Epithelial cell of esophagus (primary cell): ENCODE measurements around the gene C6orf141.
A peak's percentile ranks its signal among the peaks of the same experiment; 100 is the strongest.

Experiments used
- DNase-seq: peaks from one replicate; pipeline ENCODE4 v3.0.0; 2010; ENCODE audit warnings: low read depth
- H3K4me3 ChIP-seq: 2 replicates; pipeline ENCODE4 v1.5.1; 2011; ENCODE audit warnings: mild to moderate bottlenecking, low read length, control low read depth
- CTCF ChIP-seq: IDR thresholded peaks from 2 replicates; pipeline ENCODE4 v1.5.1; 2011; ENCODE audit warnings: low read depth, mild to moderate bottlenecking, low read length, control low read depth, inconsistent platforms; ENCODE audit not compliant: insufficient read depth; ENCODE audit errors: missing control alignments

The C6orf141 gene

DNA sequence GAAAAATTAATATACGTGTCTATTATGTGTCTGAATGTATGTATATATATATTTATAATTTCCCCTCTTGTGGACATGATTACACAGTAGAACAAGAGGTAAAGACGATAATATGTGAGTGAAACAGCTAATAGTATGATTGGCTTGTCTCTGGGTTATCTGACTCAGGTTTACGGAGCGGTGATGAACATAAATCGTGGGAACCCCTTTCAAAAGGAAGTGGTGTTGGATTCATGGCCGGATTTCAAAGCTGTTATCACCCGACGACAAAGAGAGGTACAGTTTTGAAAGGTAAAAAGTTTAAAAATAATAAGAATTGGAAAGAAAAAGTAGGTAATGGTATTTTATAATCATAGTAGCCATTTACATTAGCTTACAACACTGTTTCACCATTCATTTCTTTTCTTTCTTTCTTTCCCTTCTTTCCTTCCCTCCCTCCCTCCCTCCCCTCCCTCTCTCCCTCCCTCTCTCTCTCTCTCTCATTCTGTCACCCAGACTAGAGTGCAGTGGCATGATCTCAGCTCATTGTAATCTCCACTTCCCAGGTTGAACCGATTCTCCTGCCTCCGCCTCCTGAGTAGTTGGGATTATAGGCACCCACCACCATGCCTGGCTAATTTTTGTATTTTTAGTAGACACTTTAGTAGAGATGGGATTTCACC is 34.9 kb upstream of the C6orf141 start:
- no peak for TF ChIP-seq CTCF
- no peak for DNase-seq
- H3K4me3 ChIP-seq = no peak overlapping the region

DNA sequence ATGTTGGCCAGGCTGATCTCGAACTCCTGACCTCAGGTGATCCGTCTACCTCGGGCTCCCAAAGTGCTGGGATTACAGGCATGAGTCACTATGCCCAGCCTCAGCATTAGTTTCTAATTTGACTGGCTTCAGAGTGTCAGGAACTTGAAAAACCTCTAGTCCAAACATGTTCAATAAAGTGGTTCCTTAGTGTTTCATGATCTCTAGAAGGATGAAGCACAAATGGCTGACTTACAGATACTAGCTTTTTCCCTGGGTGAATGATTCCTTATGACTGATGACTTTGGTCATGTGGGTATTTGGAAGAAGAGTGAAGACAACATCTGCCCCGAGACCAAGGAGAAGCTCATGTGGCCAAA is 34.3 kb upstream of the C6orf141 start:
- H3K4me3 ChIP-seq = no peak overlapping the region

GRCh38 chr6:49517919-49518318 is 32.5 kb upstream of the C6orf141 start:
- TF ChIP-seq CTCF = no peak
- DNase-seq = no peak

More for the DNA sequence above, 34.3 kb upstream of the C6orf141 start:
- DNase-seq = peak; percentile 48
- TF ChIP-seq CTCF = no peak

DNA sequence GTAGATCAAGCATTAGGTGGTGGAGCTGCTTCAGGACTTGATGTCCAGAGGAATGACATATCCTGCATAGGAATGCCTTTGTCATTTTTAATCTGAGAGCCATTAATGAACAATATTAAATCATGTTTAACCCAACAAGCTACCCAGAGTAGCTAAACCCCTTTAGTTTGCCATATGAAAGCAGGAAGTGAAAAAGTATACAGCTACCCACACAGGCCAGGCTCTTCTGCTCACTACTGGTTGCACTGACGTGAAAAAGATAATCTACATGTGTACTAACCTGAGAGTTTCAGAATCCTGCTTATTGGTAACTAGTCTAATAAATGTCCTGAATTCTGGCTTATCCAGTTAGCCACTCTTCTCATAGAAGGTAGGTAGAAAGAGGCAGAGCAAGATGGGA is 30.8 kb upstream of the C6orf141 start:
- no peak overlapping the region for H3K4me3 ChIP-seq
- TF ChIP-seq CTCF = no peak

More at GRCh38 chr6:49517919-49518318, 32.5 kb upstream of the C6orf141 start:
- H3K4me3 ChIP-seq = no peak overlapping the region

GRCh38 chr6:49522710-49523593 is 27.5 kb upstream of the C6orf141 start:
- H3K4me3 ChIP-seq = no peak overlapping the region
- no peak for DNase-seq
- TF ChIP-seq CTCF = no peak

More for the DNA sequence above, 30.8 kb upstream of the C6orf141 start:
- no peak for DNase-seq

DNA sequence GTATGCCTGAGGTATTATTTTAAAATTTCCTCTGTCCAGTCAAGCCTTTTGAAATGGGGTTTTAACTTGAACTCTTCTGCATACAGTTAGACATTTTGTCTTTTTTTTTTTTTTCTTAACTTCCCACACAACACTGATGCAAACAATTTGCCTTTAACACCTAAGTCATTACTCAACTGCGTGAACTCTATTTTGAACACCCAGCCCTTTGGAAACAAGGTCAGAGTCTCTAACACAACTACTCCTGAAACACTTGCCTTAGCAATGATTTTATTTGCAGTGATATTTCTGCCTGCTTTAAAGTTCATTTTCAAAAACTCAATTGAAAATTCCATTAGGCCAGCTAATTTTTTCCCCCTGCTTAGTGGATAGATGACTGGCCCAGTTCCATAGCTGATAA is 26.6 kb upstream of the C6orf141 start:
- DNase-seq = no peak
- no peak overlapping the region for H3K4me3 ChIP-seq
- TF ChIP-seq CTCF = no peak
